Sigmoid colon (tissue), 7 donors: ENCODE results near the gene ANKRD6. TPM values are rescaled to one million over a fixed set of nuclear protein-coding genes. Genes with fewer than 3 reads are reported as not detected.

Source experiments
- DNase-seq: peaks from one replicate; pipeline ENCODE4 v3.0.0-alpha.2; 2019
- H3K27ac ChIP-seq, 4 donors: fragments of 200-600 bp; sonication (generic); one replicate each; pipeline ENCODE4 v1.5.1; 2016 to 2019; ENCODE audit warnings: mild to moderate bottlenecking in 1 of 4
- H3K27me3 ChIP-seq, 3 donors: fragments of 200-600 bp; sonication (generic); one replicate each; pipeline ENCODE4 v1.5.1; 2019; ENCODE audit warnings: mild to moderate bottlenecking in 1 of 3
- H3K36me3 ChIP-seq, 4 donors: fragments of 200-600 bp; sonication (generic); one replicate each; pipeline ENCODE4 v1.5.1; 2016 to 2019
- H3K4me1 ChIP-seq, 4 donors: fragments of 200-600 bp; sonication (generic); one replicate each; pipeline ENCODE4 v1.5.1; 2017 to 2019
- H3K4me3 ChIP-seq, 4 donors: fragments of 200-600 bp; sonication (generic); one replicate each; pipeline ENCODE4 v1.5.1; 2017 to 2019; ENCODE audit warnings: mild to moderate bottlenecking in 2 of 4, moderate library complexity in 1 of 4
- H3K9me3 ChIP-seq, 4 donors: fragments of 200-600 bp in 3 of 4; sonication (generic) in 3 of 4; one replicate each; pipeline versions ENCODE4 v1.5.1 to v1.6.1; 2013 to 2019
- CTCF ChIP-seq, 4 experiments: fragments of 450-650 bp in 3 of 4; fragments of 200-600 bp in 1 of 4; IDR thresholded peaks; one replicate each; pipeline ENCODE4 v1.5.1; 2016 to 2019; ENCODE audit warnings: antibody characterized with exemption in 4 of 4, mild to moderate bottlenecking in 3 of 4, moderate library complexity in 2 of 4
- EP300 ChIP-seq, 4 donors: sonication (generic); formaldehyde crosslinking; IDR thresholded peaks; one replicate each; pipeline ENCODE4 v1.6.1; 2017; ENCODE audit warnings: antibody characterized with exemption in 4 of 4
- POLR2A ChIP-seq, 2 donors: fragments of 450-650 bp; IDR thresholded peaks; one replicate each; pipeline ENCODE4 v1.6.1; 2016; ENCODE audit warnings: antibody characterized with exemption in 2 of 2, mild to moderate bottlenecking in 2 of 2, moderate library complexity in 2 of 2
- POLR2AphosphoS5 ChIP-seq, 4 donors: sonication (generic); formaldehyde crosslinking; IDR thresholded peaks; one replicate each; pipeline ENCODE4 v1.6.1; 2017; ENCODE audit warnings: antibody characterized with exemption in 4 of 4
- WGBS, 2 donors: extraction: QIAGEN DNeasy Blood & Tissue Kit; methylation state at CpG; one replicate each; pipeline ENCODE4 v1.1.7; 2013; 5-methylcytosine and 5-hydroxymethylcytosine counted together
- intact Hi-C: fragments of 100-400 bp; cut with DNase I; formaldehyde crosslinking; loops from one replicate; pipeline ENCODE4 v1.15.1; 2023
- polyA plus RNA-seq, 3 donors: library from polyadenylated mRNA; stranded (reverse); fragments of 200-250 nt; gene quantifications; one replicate each; pipeline ENCODE4 v1.2.3, GENCODE V29; 2013
- total RNA-seq, 4 donors: library from RNA; depleted of rRNA; stranded (reverse); fragments of >200 nt; gene quantifications; one replicate each; pipeline ENCODE4 v1.1.0, GENCODE V29; 2016
- donor health status: healthy with polysubstance abuse.
- donor health status: Bipolar disorder and iron deficiency.
- donor health status: healthy.

ANKRD6 gene
- total and polyA plus RNA-seq, 7 donors = 1.7 to 21.6 (median 8.0) TPM

GRCh38 chr6:89615882-89616281 is 182.9 kb downstream of the ANKRD6 start:
- Histone ChIP-seq H3K4me1 (no peaks in the 10 kb centered on the region), H3K27me3 (no peaks in the 10 kb centered on the region), H3K4me3 (no peak overlapping the region), H3K36me3 (peaks cover 0 to 6% (median 0%) of the 10 kb centered on the region in 4 donors), H3K9me3 (no peaks in the 10 kb centered on the region), H3K27ac (no peak overlapping the region)
- TF ChIP-seq POLR2AphosphoS5 (IDR thresholded peaks at IDR 0.05) (no peak), CTCF (IDR thresholded peaks at IDR 0.05) (no peak)
- 88 to 92% methylated on average over 5 of the region's 5 CpGs for WGBS, 2 donors
- intact Hi-C loops = no loop called here
- DNase-seq = no peak

- Histone ChIP-seq H3K9me3 (no peaks in the 10 kb centered on the region), H3K27me3 (no peaks in the 10 kb centered on the region), H3K27ac (no peak overlapping the region), H3K4me1 (no peaks in the 10 kb centered on the region), H3K36me3 (peaks cover 0 to 6% (median 0%) of the 10 kb centered on the region in 4 donors), H3K4me3 (no peak overlapping the region)
- no peak for DNase-seq
- TF ChIP-seq CTCF (IDR thresholded peaks at IDR 0.05) = no peak
- TF ChIP-seq EP300 (IDR thresholded peaks at IDR 0.05) = no peak
- TF ChIP-seq POLR2AphosphoS5 (IDR thresholded peaks at IDR 0.05) = no peak
- TF ChIP-seq POLR2A (IDR thresholded peaks at IDR 0.05) = no peak
- intact Hi-C loops = no loop called here
- 86 to 96% methylated on average over 5 of the region's 5 CpGs for WGBS, 2 donors
Measured at GRCh38 chr6:89616531-89616930, 183.6 kb downstream of the ANKRD6 start.

GRCh38 chr6:89618026-89618425 is 185.1 kb downstream of the ANKRD6 start:
- WGBS, 2 donors = 92 to 96% methylated on average over 6 of the region's 6 CpGs
- intact Hi-C loops = no loop called here
- Histone ChIP-seq H3K4me1 (no peaks in the 10 kb centered on the region), H3K36me3 (peaks cover 0 to 6% (median 0%) of the 10 kb centered on the region in 4 donors), H3K9me3 (no peaks in the 10 kb centered on the region), H3K27ac (no peak overlapping the region), H3K4me3 (no peak overlapping the region), H3K27me3 (no peaks in the 10 kb centered on the region)
- DNase-seq = no peak
- no peak for TF ChIP-seq CTCF (IDR thresholded peaks at IDR 0.05)
- no peak for TF ChIP-seq POLR2AphosphoS5 (IDR thresholded peaks at IDR 0.05)
- no peak for TF ChIP-seq EP300 (IDR thresholded peaks at IDR 0.05)
- no peak for TF ChIP-seq POLR2A (IDR thresholded peaks at IDR 0.05)

- Histone ChIP-seq H3K9me3 (no peaks in the 10 kb centered on the region), H3K27ac (no peak overlapping the region), H3K4me3 (no peak overlapping the region), H3K4me1 (no peaks in the 10 kb centered on the region), H3K36me3 (peaks cover 0 to 8% (median 0%) of the 10 kb centered on the region in 4 donors), H3K27me3 (no peaks in the 10 kb centered on the region)
- no peak for DNase-seq
- intact Hi-C loops = no loop called here
- no peak for TF ChIP-seq CTCF (IDR thresholded peaks at IDR 0.05)
- TF ChIP-seq EP300 (IDR thresholded peaks at IDR 0.05) = no peak
- no peak for TF ChIP-seq POLR2A (IDR thresholded peaks at IDR 0.05)
- no peak for TF ChIP-seq POLR2AphosphoS5 (IDR thresholded peaks at IDR 0.05)
- 90 to 96% methylated on average over 6 of the region's 6 CpGs for WGBS, 2 donors
Measured at GRCh38 chr6:89619567-89619966, 186.6 kb downstream of the ANKRD6 start.

- no peaks in the 10 kb centered on the region for H3K4me1 ChIP-seq
- H3K27ac ChIP-seq = no peak overlapping the region
- peaks cover 0 to 17% (median 0%) of the 10 kb centered on the region in 4 donors for H3K36me3 ChIP-seq
- intact Hi-C loops = no loop called here
- TF ChIP-seq CTCF (IDR thresholded peaks at IDR 0.05) (no peak), POLR2A (IDR thresholded peaks at IDR 0.05) (no peak), EP300 (IDR thresholded peaks at IDR 0.05) (no peak), POLR2AphosphoS5 (IDR thresholded peaks at IDR 0.05) (no peak)
- no peaks in the 10 kb centered on the region for H3K9me3 ChIP-seq
- no peak overlapping the region for H3K4me3 ChIP-seq
- H3K27me3 ChIP-seq = no peaks in the 10 kb centered on the region
- WGBS, 2 donors = 89 to 92% methylated on average over 8 of the region's 8 CpGs
- no peak for DNase-seq
Measured at GRCh38 chr6:89623749-89624148, 190.8 kb downstream of the ANKRD6 start.
